ENCODE results near the gene CST8. TPM values are rescaled to one million over a fixed set of nuclear protein-coding genes. Genes with fewer than 3 reads are reported as not detected.

CST8 gene
- polyA plus RNA-seq, 1 of the 3 experiments (the other 2 are of a cell fraction): not detected

DNA sequence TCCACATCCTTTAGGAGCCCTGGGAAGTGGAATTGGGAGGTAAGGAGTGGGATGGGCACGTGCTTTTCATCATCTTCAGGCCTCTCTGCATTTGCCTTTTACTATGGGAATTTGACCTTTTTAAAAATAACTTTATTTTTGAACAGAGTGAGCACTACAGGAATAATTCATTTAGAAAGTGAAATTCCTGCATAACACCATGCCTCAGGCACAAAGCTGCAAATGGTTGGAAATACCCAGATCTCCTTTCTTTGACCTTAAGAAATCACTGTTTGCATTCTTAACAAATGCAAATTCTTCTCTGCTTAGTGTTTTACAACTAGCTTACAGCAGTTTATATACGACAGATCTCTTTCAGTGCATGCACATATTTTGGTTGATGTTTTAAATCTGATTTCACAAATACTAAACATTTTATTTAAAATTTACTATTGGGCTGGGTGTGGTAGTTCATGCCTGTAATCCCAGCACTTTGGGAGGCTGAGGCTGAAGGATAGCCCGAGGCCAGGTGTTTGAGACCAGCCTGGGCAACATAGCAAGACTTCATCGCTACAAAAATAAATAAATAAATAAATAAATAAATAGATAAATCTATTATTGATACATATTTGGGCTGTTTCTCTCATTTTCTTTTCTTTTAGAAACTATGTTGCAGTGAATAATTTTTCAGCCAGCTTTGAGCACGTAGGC, 24.5 kb downstream of the CST8 start:
- no peak overlapping the region for H3K4me2 ChIP-seq
- no peaks in the 10 kb centered on the region for H4K20me1 ChIP-seq (ENCODE audit: insufficient read depth)
- H3K27ac ChIP-seq (ENCODE audit: low read depth in 2 of 2, low read length in 1 of 2): no peak overlapping the region
- no peaks in the 10 kb centered on the region for H3K4me1 ChIP-seq (ENCODE audit: control insufficient read depth in 1 of 2, insufficient read depth in 2 of 2, low read depth in 1 of 2, low read length in 1 of 2)
- no peaks in the 10 kb centered on the region for H3F3A ChIP-seq (replicated peaks; ENCODE audit: insufficient read depth)
- no peaks in the 10 kb centered on the region; the same call in 1 of the 2 replicates for H3K27me3 ChIP-seq (ENCODE audit: insufficient read depth)
- no peaks in the 10 kb centered on the region for H3K79me2 ChIP-seq (ENCODE audit: insufficient read depth)
- 15% methylated on average over 5 of the region's 5 CpGs for WGBS (ENCODE audit: low lambda C conversion rate)
- H2AFZ ChIP-seq (ENCODE audit: low read depth): no peak overlapping the region
- TF ChIP-seq RCOR1 (IDR thresholded peaks at IDR 0.05; ENCODE audit: low read length): no peak
- no peak for TF ChIP-seq JUND (IDR thresholded peaks at IDR 0.05)
- TF ChIP-seq, protein P1, sequence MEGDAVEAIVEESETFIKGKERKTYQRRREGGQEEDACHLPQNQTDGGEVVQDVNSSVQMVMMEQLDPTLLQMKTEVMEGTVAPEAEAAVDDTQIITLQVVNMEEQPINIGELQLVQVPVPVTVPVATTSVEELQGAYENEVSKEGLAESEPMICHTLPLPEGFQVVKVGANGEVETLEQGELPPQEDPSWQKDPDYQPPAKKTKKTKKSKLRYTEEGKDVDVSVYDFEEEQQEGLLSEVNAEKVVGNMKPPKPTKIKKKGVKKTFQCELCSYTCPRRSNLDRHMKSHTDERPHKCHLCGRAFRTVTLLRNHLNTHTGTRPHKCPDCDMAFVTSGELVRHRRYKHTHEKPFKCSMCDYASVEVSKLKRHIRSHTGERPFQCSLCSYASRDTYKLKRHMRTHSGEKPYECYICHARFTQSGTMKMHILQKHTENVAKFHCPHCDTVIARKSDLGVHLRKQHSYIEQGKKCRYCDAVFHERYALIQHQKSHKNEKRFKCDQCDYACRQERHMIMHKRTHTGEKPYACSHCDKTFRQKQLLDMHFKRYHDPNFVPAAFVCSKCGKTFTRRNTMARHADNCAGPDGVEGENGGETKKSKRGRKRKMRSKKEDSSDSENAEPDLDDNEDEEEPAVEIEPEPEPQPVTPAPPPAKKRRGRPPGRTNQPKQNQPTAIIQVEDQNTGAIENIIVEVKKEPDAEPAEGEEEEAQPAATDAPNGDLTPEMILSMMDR (IDR thresholded peaks at IDR 0.05): no peak
- TF ChIP-seq MEF2A (IDR thresholded peaks at IDR 0.05; ENCODE audit: borderline replicate concordance, low read depth): no peak
- TF ChIP-seq MXI1 (IDR thresholded peaks at IDR 0.05; ENCODE audit: low read depth, low read length): no peak
- TF ChIP-seq FOXM1 (IDR thresholded peaks at IDR 0.05; ENCODE audit: low read depth): no peak
- no peak for TF ChIP-seq YY1 (IDR thresholded peaks at IDR 0.05; ENCODE audit: low read depth)
- no peak for TF ChIP-seq PBX3 (IDR thresholded peaks at IDR 0.05)
- no peak overlapping the region for H3K4me3 ChIP-seq (ENCODE audit: low read depth in 2 of 2, low read length in 1 of 2)
- H3K9ac ChIP-seq: no peak overlapping the region
- H3K9me2 ChIP-seq: no peaks in the 10 kb centered on the region
- H3K36me3 ChIP-seq (replicated peaks in 1 of 2; ENCODE audit: control insufficient read depth in 1 of 2, insufficient read depth in 2 of 2, low read length in 1 of 2): no peaks in the 10 kb centered on the region
- no peaks in the 10 kb centered on the region for H3K9me3 ChIP-seq
- no peak for DNase-seq
- POLR2A ChIA-PET: no interaction called here
- CTCF ChIA-PET: no interaction called here

GRCh38 chr20:23517719-23518118, 26.8 kb downstream of the CST8 start:
- CTCF ChIA-PET: no interaction called here
- Histone ChIP-seq H3K4me1 (ENCODE audit: control insufficient read depth in 1 of 2, insufficient read depth in 2 of 2, low read depth in 1 of 2, low read length in 1 of 2) (no peaks in the 10 kb centered on the region), H3K4me2 (no peak overlapping the region), H3K27me3 (ENCODE audit: insufficient read depth) (peaks cover 5% of the 10 kb centered on the region; the same call in 1 of the 2 replicates), H4K20me1 (ENCODE audit: insufficient read depth) (no peaks in the 10 kb centered on the region), H3K9me3 (no peaks in the 10 kb centered on the region), H3K79me2 (ENCODE audit: insufficient read depth) (no peaks in the 10 kb centered on the region), H3K27ac (ENCODE audit: low read depth in 2 of 2, low read length in 1 of 2) (no peak overlapping the region), H2AFZ (ENCODE audit: low read depth) (no peak overlapping the region), H3F3A (replicated peaks; ENCODE audit: insufficient read depth) (no peaks in the 10 kb centered on the region), H3K9me2 (no peaks in the 10 kb centered on the region), H3K9ac (no peak overlapping the region), H3K4me3 (ENCODE audit: low read depth in 2 of 2, low read length in 1 of 2) (no peak overlapping the region), H3K36me3 (replicated peaks in 1 of 2; ENCODE audit: control insufficient read depth in 1 of 2, insufficient read depth in 2 of 2, low read length in 1 of 2) (no peaks in the 10 kb centered on the region)
- no peak for DNase-seq
- POLR2A ChIA-PET: no interaction called here
- 33% methylated on average over 4 of the region's 4 CpGs for WGBS (ENCODE audit: low lambda C conversion rate)
- no peak for TF ChIP-seq ZBTB33 (IDR thresholded peaks at IDR 0.05; ENCODE audit: borderline replicate concordance, low read depth)
- TF ChIP-seq JUND (IDR thresholded peaks at IDR 0.05): no peak
- TF ChIP-seq YY1 (IDR thresholded peaks at IDR 0.05; ENCODE audit: low read depth): no peak
- no peak for TF ChIP-seq EZH2phosphoT487 (IDR thresholded peaks at IDR 0.05; ENCODE audit: borderline replicate concordance, low read depth)
- TF ChIP-seq IRF3 (IDR thresholded peaks at IDR 0.05; ENCODE audit: low read depth, low read length): no peak
- TF ChIP-seq ELF1 (IDR thresholded peaks at IDR 0.05): no peak
- TF ChIP-seq PBX3 (IDR thresholded peaks at IDR 0.05): no peak
- TF ChIP-seq RAD21 (IDR thresholded peaks at IDR 0.05; ENCODE audit: low read length): no peak
- no peak for TF ChIP-seq MAX (IDR thresholded peaks at IDR 0.05; ENCODE audit: low read depth)
- TF ChIP-seq SMC3 (IDR thresholded peaks at IDR 0.05; ENCODE audit: low read depth, low read length): no peak
- no peak for TF ChIP-seq MEF2A (IDR thresholded peaks at IDR 0.05; ENCODE audit: borderline replicate concordance, low read depth)

Data from SK-N-SH (cell line).